ENCODE data around the gene TGM5.

DNA sequence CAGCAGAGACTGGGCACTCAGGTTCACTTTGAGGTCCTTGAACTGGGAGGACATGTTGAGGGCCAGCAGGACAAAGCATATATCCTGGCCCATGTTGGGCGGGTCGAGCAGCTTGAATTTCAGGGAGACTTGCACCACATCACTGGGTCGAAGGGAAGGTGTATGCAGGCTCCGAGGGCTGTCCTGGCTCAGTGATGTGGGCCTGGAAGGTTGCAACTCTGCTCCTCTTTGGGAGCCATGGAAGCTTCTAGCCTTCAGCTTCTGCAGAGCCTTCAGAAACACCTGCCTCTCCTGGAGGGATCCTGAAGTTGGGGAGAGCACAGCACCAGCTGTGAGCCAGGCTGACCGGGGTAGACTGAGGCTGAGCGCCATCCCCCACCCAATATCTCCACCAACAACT lies 31.2 kb downstream of the TGM5 start:
- TF ChIP-seq CTCF (IDR thresholded peaks at IDR 0.05), result no peak
- no peak for TF ChIP-seq POLR2A (IDR thresholded peaks at IDR 0.05)

Measured in heart left ventricle (tissue), 13 donors.